Muscle of leg (tissue), 11 donors: ENCODE results near the gene CD19. TPM values are rescaled to one million over a fixed set of nuclear protein-coding genes. Genes with fewer than 3 reads are reported as not detected.
A peak's percentile ranks its signal among the peaks of the same experiment; 100 is the strongest.

ENCODE experiments used
- DNase-seq: peaks from one replicate; pipeline ENCODE4 v3.0.0; 2013
- H3K27ac ChIP-seq: one replicate; pipeline ENCODE4 v1.5.1; 2013; ENCODE audit warnings: mild to moderate bottlenecking, low read length, control low read depth
- H3K27me3 ChIP-seq: one replicate; pipeline ENCODE4 v1.6.1; 2013; ENCODE audit warnings: low read length; ENCODE audit not compliant: control insufficient read depth, insufficient read depth
- H3K36me3 ChIP-seq: one replicate; pipeline ENCODE4 v1.6.1; 2013; ENCODE audit warnings: low read length; ENCODE audit not compliant: control insufficient read depth, insufficient read depth
- H3K4me1 ChIP-seq: one replicate; pipeline ENCODE4 v1.6.1; 2013; ENCODE audit warnings: low read length; ENCODE audit not compliant: control insufficient read depth, insufficient read depth
- H3K4me3 ChIP-seq: one replicate; pipeline ENCODE4 v1.5.1; 2013; ENCODE audit warnings: low read length, control low read depth
- H3K9me3 ChIP-seq: replicated peaks from 2 replicates; pipeline ENCODE4 v1.6.1; 2013; ENCODE audit warnings: low read depth, low read length; ENCODE audit not compliant: control insufficient read depth
- WGBS: methylation state at CpG from one replicate; pipeline ENCODE4 v1.1.5; 2013; ENCODE audit warnings: missing lambda C conversion rate; ENCODE audit not compliant: insufficient coverage; 5-methylcytosine and 5-hydroxymethylcytosine counted together
- polyA plus RNA-seq, 8 donors: library from polyadenylated mRNA; unstranded; fragments of 120-200 nt; gene quantifications; one replicate each; pipeline versions ENCODE4 v1.2.1 to v1.2.3, GENCODE V29; 2013; ENCODE audit warnings: inconsistent platforms in 1 of 8, low replicate concordance in 1 of 8; ENCODE audit not compliant: insufficient read length in 8 of 8, insufficient read depth in 1 of 8
- total RNA-seq: library from RNA; stranded (reverse); fragments of 120-200 nt; gene quantifications from one replicate; pipeline ENCODE4 v1.2.4, GENCODE V29; 2013

CD19 gene
- total and polyA plus RNA-seq, 9 donors: 0.12 to 0.85 (median 0.31) TPM

DNA sequence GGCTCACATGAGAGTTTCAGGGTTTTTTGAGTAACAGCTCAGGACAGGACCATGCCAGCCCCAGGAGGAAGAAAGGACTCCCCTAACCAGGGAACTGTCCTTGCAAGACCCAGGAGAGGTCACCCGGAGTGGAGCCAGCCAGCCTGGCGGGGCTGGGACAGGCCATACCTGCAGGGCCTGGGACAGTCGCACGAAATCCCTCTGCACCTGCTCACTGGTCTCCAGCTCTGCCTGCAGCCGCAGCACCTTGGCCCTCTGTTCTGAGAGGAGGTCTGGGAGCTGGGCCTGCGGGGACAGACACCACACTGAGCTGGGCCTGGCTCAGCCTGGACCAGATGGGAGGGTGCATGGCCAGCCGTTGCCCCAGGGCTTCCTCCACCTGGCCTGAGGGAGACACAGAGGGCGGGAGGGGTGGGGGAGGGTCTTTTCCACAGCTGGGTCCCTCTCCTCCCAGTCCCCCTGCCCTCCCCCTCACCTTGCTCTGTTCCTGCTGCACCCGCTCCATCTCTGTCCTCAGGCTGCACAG, 26.5 kb upstream of the CD19 start:
- Histone ChIP-seq H3K9me3 (no peaks in the 10 kb centered on the region), H3K27me3 (no peaks in the 10 kb centered on the region), H3K36me3 (peaks cover 51% of the 10 kb centered on the region), H3K4me1 (peaks cover 17% of the 10 kb centered on the region), H3K4me3 (no peak overlapping the region), H3K27ac (peak overlapping the region; percentile 69)
- no peak for DNase-seq
- WGBS: 94% methylated on average over 5 of the region's 9 CpGs

- H3K9me3 ChIP-seq: no peaks in the 10 kb centered on the region
- no peak overlapping the region for H3K4me3 ChIP-seq
- no peaks in the 10 kb centered on the region for H3K27me3 ChIP-seq
- no peak for DNase-seq
- 58% methylated on average over 22 of the region's 24 CpGs for WGBS
- peaks cover 50% of the 10 kb centered on the region for H3K36me3 ChIP-seq
- peaks cover 23% of the 10 kb centered on the region for H3K4me1 ChIP-seq
- H3K27ac ChIP-seq: peak overlapping the region; percentile 69
Measured at GRCh38 chr16:28905800-28906372, 25.9 kb upstream of the CD19 start.

DNA sequence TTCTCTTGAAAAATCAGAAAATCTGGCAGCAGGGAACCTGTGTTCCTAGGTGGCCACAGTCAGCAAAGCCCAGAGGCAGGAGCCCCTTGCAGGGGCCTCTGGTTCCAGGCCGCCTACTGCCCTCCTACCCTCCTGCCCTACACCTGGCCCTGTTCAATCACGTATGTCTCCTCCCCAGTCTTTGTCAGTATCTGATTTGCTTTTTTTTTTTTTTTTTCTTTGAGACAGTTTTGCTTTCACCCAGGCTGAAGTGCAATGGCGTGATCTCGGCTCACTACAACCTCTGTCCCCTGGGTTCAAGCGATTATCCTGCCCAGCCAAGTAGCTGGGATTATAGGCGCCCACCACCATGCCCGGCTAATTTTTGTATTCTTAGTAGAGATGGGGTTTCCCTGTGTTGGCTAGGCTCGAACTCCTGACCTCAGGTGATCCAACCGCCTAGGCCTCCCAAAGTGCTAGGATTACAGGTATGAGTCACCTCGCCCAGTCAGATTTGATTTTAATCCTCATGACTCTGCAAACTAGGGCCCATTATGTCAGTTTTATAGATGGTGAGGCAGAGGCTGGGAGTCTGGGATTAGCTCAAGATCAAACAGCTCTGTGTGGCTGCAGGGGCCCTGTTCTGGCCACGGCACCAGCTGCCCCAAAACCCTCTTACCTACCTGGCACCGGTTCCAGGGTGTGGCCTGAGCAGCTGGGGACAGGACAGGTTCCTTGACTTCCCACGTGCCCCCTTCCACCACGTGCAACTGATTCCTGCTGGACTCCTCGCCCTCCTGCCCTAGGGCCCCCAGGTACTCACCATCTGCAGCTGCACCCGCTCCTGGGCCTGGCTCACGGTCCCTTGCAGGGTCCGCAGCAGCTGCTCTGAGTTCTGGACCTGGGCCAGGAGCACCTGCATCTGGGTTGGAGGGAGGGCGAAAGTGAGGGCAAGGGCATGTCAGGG, 21.4 kb upstream of the CD19 start:
- H3K4me3 ChIP-seq: no peak overlapping the region
- H3K4me1 ChIP-seq: peaks cover 25% of the 10 kb centered on the region
- no peaks in the 10 kb centered on the region for H3K9me3 ChIP-seq
- peaks cover 30% of the 10 kb centered on the region for H3K36me3 ChIP-seq
- peak overlapping the region; percentile 51 for H3K27ac ChIP-seq
- whole genome bisulfite sequencing: 78% methylated on average over 14 of the region's 19 CpGs
- no peaks in the 10 kb centered on the region for H3K27me3 ChIP-seq
- peak; percentile 29 for DNase-seq

- Histone ChIP-seq H3K9me3 (no peaks in the 10 kb centered on the region), H3K36me3 (peaks cover 38% of the 10 kb centered on the region), H3K4me1 (peaks cover 17% of the 10 kb centered on the region), H3K27me3 (no peaks in the 10 kb centered on the region), H3K27ac (no peak overlapping the region), H3K4me3 (no peak overlapping the region)
- DNase-seq: no peak
- WGBS: 81% methylated on average over 12 of the region's 12 CpGs
Measured at GRCh38 chr16:28912558-28912957, 19.2 kb upstream of the CD19 start.

- Histone ChIP-seq H3K27me3 (no peaks in the 10 kb centered on the region), H3K9me3 (no peaks in the 10 kb centered on the region), H3K4me1 (peaks cover 14% of the 10 kb centered on the region), H3K27ac (no peak overlapping the region), H3K4me3 (no peak overlapping the region), H3K36me3 (peaks cover 38% of the 10 kb centered on the region)
- no peak for DNase-seq
- 90% methylated on average over 17 of the region's 29 CpGs for WGBS
Measured at GRCh38 chr16:28913946-28914724, 17.6 kb upstream of the CD19 start.

DNA sequence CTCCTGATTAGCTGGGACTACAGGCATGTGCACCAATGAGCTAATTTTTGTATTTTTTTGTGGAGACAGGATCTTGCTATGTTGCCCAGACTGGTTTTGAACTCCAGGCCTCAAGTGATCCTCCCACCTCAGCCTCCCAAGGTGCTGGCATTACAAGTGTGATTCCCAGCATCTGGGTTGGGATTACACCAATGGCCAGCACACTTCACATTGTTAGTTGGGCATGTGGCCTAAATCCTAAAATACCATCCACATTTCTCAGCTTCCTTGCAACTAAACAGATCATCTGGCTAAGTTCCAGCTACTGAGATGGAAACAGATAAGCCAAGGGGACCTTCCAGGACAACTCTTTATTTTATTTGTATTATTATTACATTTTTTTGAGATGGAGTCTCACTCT, 16.6 kb upstream of the CD19 start:
- no peak for DNase-seq
- Histone ChIP-seq H3K27me3 (no peaks in the 10 kb centered on the region), H3K36me3 (peaks cover 44% of the 10 kb centered on the region), H3K9me3 (no peaks in the 10 kb centered on the region), H3K4me1 (peaks cover 12% of the 10 kb centered on the region), H3K27ac (no peak overlapping the region), H3K4me3 (no peak overlapping the region)

GRCh38 chr16:28917095-28917494, 14.7 kb upstream of the CD19 start:
- no peak for DNase-seq
- 87% methylated on average over 6 of the region's 7 CpGs for WGBS
- Histone ChIP-seq H3K27ac (no peak overlapping the region), H3K4me3 (no peak overlapping the region), H3K4me1 (no peaks in the 10 kb centered on the region), H3K36me3 (peaks cover 46% of the 10 kb centered on the region), H3K9me3 (no peaks in the 10 kb centered on the region), H3K27me3 (no peaks in the 10 kb centered on the region)

- H3K4me1 ChIP-seq: peaks cover 3% of the 10 kb centered on the region
- H3K36me3 ChIP-seq: peaks cover 40% of the 10 kb centered on the region
Measured at GRCh38 chr16:28918698-28919097, 13.1 kb upstream of the CD19 start.

DNA sequence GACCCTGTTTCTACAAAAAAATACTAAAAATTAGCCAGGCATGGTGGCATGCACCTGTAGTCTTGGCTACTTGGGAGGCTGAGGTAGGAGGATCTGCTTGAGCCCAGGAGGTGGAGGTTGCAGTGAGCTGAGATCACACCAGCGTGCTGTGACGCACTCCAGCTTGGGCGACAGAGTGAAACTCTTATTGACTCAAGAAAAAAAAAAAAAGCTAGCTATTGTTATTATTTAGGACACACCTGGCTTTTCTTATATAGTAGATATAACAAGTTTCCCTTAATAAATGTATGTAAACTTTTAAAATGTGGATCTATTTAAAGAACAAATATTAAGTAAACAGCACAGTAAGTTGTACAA, 8.6 kb upstream of the CD19 start:
- no peaks in the 10 kb centered on the region for H3K27me3 ChIP-seq
- H3K27ac ChIP-seq: no peak overlapping the region
- H3K4me3 ChIP-seq: no peak overlapping the region
- no CpG with 5 or more reads among the region's 3 CpGs for WGBS
- H3K4me1 ChIP-seq: peaks cover 17% of the 10 kb centered on the region
- no peak for DNase-seq
- peaks cover 20% of the 10 kb centered on the region for H3K36me3 ChIP-seq
- no peaks in the 10 kb centered on the region for H3K9me3 ChIP-seq

More at GRCh38 chr16:28918698-28919097, 13.1 kb upstream of the CD19 start:
- H3K9me3 ChIP-seq: no peaks in the 10 kb centered on the region
- H3K4me3 ChIP-seq: no peak overlapping the region
- H3K27me3 ChIP-seq: no peaks in the 10 kb centered on the region
- 80% methylated on average over 1 of the region's 3 CpGs for WGBS
- no peak for DNase-seq
- H3K27ac ChIP-seq: no peak overlapping the region
